Activated B cell treated with CpG ODN at 0.5 μM for 24 hours (primary cell): Measurements from ENCODE around the gene LSR. TPM values are rescaled to one million over a fixed set of nuclear protein-coding genes. Genes with fewer than 3 reads are reported as not detected.

Source experiments
- ATAC-seq: fragments of 200-7000 bp; cut with Tn5 transposase; one replicate; pipeline ENCODE4 v1.10.0; 2021; ENCODE audit warnings: low read depth, mild to moderate bottlenecking, moderate library complexity
- CTCF ChIA-PET: fragments of 350-600 bp; sonication (Branson Sonifier 250); formaldehyde crosslinking; loops from one replicate; lab custom pipeline; 2021; ENCODE audit warnings: antibody characterized with exemption; lab: Charles Lee
- POLR2A ChIA-PET: fragments of 350-600 bp; sonication (Branson Sonifier 250); formaldehyde crosslinking; loops from one replicate; lab custom pipeline; 2021; ENCODE audit warnings: antibody characterized with exemption; lab: Charles Lee
- DNase-seq: peaks from one replicate; pipeline ENCODE4 v3.0.0; 2022
- H3K27ac Mint-ChIP-seq: one replicate; pipeline ENCODE4 v1.8.0; 2020; ENCODE audit warnings: mixed read lengths
- H3K27me3 Mint-ChIP-seq: one replicate; pipeline ENCODE4 v1.8.0; 2021; ENCODE audit warnings: mixed read lengths
- H3K36me3 Mint-ChIP-seq: one replicate; pipeline ENCODE4 v1.8.0; 2021; ENCODE audit warnings: low read depth, mixed read lengths
- H3K4me1 Mint-ChIP-seq: one replicate; pipeline ENCODE4 v1.8.0; 2021; ENCODE audit warnings: mixed read lengths
- H3K4me3 Mint-ChIP-seq: one replicate; pipeline ENCODE4 v1.8.0; 2020; ENCODE audit warnings: mild to moderate bottlenecking, mixed read lengths
- H3K9me3 Mint-ChIP-seq: one replicate; pipeline ENCODE4 v1.8.0; 2020; ENCODE audit warnings: mixed read lengths
- CTCF ChIP-seq: fragments of 200-600 bp; IDR thresholded peaks from one replicate; pipeline ENCODE4 v1.8.0; 2022; ENCODE audit warnings: antibody characterized with exemption, mild to moderate bottlenecking
- intact Hi-C: fragments of 100-400 bp; cut with micrococcal nuclease; formaldehyde crosslinking; loops from one replicate; pipeline ENCODE4 v1.15.1; 2024
- total RNA-seq: library from RNA; stranded (reverse); gene quantifications from 2 replicates; pipeline ENCODE4 v1.2.3, GENCODE V29; 2022

Gene LSR
- total RNA-seq, 1 donor from 2014 or later: 18.0 TPM

GRCh38 chr19:35267353-35267817, 18.6 kb downstream of the LSR start:
- Mint-ChIP-seq H3K27ac (peak overlapping the region; percentile 94), H3K9me3 (no peaks in the 10 kb centered on the region), H3K4me1 (peaks cover 59% of the 10 kb centered on the region), H3K36me3 (peaks cover 41% of the 10 kb centered on the region), H3K27me3 (no peaks in the 10 kb centered on the region), H3K4me3 (peak overlapping the region; percentile 94)
- TF ChIP-seq CTCF: no peak
- ChIA-PET POLR2A (interaction anchor here (0.7 to 4.7 kb wide), 18 partner anchors 11 to 380 kb away, joined by 3 to 61 read pairs (median 5); partner anchors contain the start of genes CD22, FFAR1, FXYD3 and FXYD5), CTCF (interaction anchor here (3.0 kb wide), 1 partner anchor 228 kb away, joined by 9 read pairs; no protein-coding TSS in a partner anchor)
- DNase-seq: peak; percentile 57
- peak; percentile 20 for ATAC-seq
- intact Hi-C loops: loop anchor here (1.0 to 5.0 kb wide), 2 partner anchors 53 to 200 kb away; no protein-coding TSS in a partner anchor

- peaks cover 44% of the 10 kb centered on the region for H3K36me3 Mint-ChIP-seq
- peak overlapping the region; percentile 94 for H3K27ac Mint-ChIP-seq
- intact Hi-C loops: loop anchor here (1.0 to 5.0 kb wide), 3 partner anchors 54 to 201 kb away; partner anchors contain the start of gene FXYD7
- H3K4me3 Mint-ChIP-seq: peak overlapping the region; percentile 94
- no peak for TF ChIP-seq CTCF
- ATAC-seq (peak; percentile 50), DNase-seq (peak; percentile 84)
- CTCF ChIA-PET: interaction anchor here (1.4 to 3.0 kb wide), 2 partner anchors 200 to 227 kb away, joined by 5 to 9 read pairs; no protein-coding TSS in a partner anchor
- peaks cover 62% of the 10 kb centered on the region for H3K4me1 Mint-ChIP-seq
- no peaks in the 10 kb centered on the region for H3K9me3 Mint-ChIP-seq
- POLR2A ChIA-PET: interaction anchor here (0.6 to 4.7 kb wide), 23 partner anchors 11 to 380 kb away, joined by 3 to 61 read pairs (median 4); partner anchors contain the start of genes CD22, FFAR1, FXYD3 and FXYD5
- no peaks in the 10 kb centered on the region for H3K27me3 Mint-ChIP-seq
Measured at GRCh38 chr19:35267818-35268535, 19.2 kb downstream of the LSR start.

- peaks cover 66% of the 10 kb centered on the region for H3K4me1 Mint-ChIP-seq
- intact Hi-C loops: loop anchor here (1.0 to 5.0 kb wide), 9 partner anchors 20 to 227 kb away; partner anchors contain the start of genes FFAR1 and FXYD7
- ChIA-PET CTCF (interaction anchor here (1.0 to 3.0 kb wide), 7 partner anchors 27 to 226 kb away, joined by 3 to 9 read pairs (median 5); partner anchors contain the start of gene FFAR1), POLR2A (interaction anchor here (0.6 to 4.7 kb wide), 23 partner anchors 10 to 379 kb away, joined by 3 to 61 read pairs (median 4); partner anchors contain the start of genes CD22, FFAR1, FXYD3 and FXYD5)
- peak; percentile 66 for DNase-seq
- no peaks in the 10 kb centered on the region for H3K9me3 Mint-ChIP-seq
- peak within 1 kb of the TSS; percentile 94 for H3K27ac Mint-ChIP-seq
- TF ChIP-seq CTCF: no peak
- peak within 1 kb of the TSS; percentile 94 for H3K4me3 Mint-ChIP-seq
- no peaks in the 10 kb centered on the region for H3K27me3 Mint-ChIP-seq
- peaks cover 52% of the 10 kb centered on the region for H3K36me3 Mint-ChIP-seq
- peak; percentile 16 for ATAC-seq
Measured at GRCh38 chr19:35268536-35269437, 20.0 kb downstream of the LSR start, which contains the start of gene USF2. USF2 (plus strand) TSS chr19:35268962; CDS start chr19:35269102, 140 bp downstream.

GRCh38 chr19:35269438-35270117, 20.8 kb downstream of the LSR start:
- TF ChIP-seq CTCF: no peak
- ATAC-seq (peak; percentile 70), DNase-seq (peak; percentile 81)
- peak overlapping the region; percentile 12 for H3K27ac Mint-ChIP-seq
- peaks cover 55% of the 10 kb centered on the region for H3K36me3 Mint-ChIP-seq
- H3K27me3 Mint-ChIP-seq: no peaks in the 10 kb centered on the region
- peaks cover 61% of the 10 kb centered on the region for H3K4me1 Mint-ChIP-seq
- CTCF ChIA-PET: interaction anchor here (1.0 to 3.0 kb wide), 7 partner anchors 26 to 226 kb away, joined by 3 to 9 read pairs (median 5); partner anchors contain the start of gene FFAR1
- no peaks in the 10 kb centered on the region for H3K9me3 Mint-ChIP-seq
- peak overlapping the region; percentile 66 for H3K4me3 Mint-ChIP-seq
- POLR2A ChIA-PET: interaction anchor here (0.8 to 4.7 kb wide), 12 partner anchors 9 to 199 kb away, joined by 3 to 61 read pairs (median 4); partner anchors contain the start of genes CD22, FFAR1 and HAMP
- intact Hi-C loops: loop anchor here (1.0 to 5.0 kb wide), 9 partner anchors 21 to 226 kb away; partner anchors contain the start of genes FFAR1 and FXYD7
